ENCODE data around the gene LACRT. TPM values are rescaled to one million over a fixed set of nuclear protein-coding genes. Genes with fewer than 3 reads are reported as not detected.

Gene LACRT
- total and polyA plus RNA-seq, 2 of the 4 experiments (the other 2 are of a cell fraction) = not detected

DNA sequence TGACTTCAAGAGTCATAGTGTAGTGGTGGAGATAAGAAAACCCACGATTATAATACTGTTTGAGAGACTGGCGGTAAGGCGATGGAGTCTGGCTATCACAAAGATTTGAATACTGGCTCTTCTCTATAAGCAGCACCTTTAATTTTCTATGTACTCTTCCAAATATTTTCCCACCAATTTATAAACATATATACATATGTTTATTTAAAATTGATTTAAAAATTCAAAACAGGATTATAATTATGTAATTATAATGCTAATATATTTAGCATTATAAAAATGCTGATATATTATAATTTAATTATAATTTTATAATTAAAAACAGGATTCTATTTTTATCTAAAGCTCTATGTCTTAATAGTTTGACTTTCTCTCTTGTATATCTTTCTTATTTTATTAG, 28.9 kb upstream of the LACRT start:
- CTCF ChIA-PET = no interaction called here

More for the DNA sequence above, 28.9 kb upstream of the LACRT start:
- Histone ChIP-seq H3K14ac (replicated peaks; ENCODE audit: low read depth, low read length) (no peak overlapping the region), H3K9me3 (ENCODE audit: control insufficient read depth, insufficient read depth, low read length) (no peaks in the 10 kb centered on the region), H2BK20ac (ENCODE audit: low read depth, low read length) (no peak overlapping the region), H3K4ac (ENCODE audit: low read depth, low read length) (no peak overlapping the region), H3K4me1 (ENCODE audit: control insufficient read depth, insufficient read depth, low read length) (no peaks in the 10 kb centered on the region), H3K79me1 (ENCODE audit: low read depth in 1 of 2, low read length in 2 of 2) (no peaks in the 10 kb centered on the region), H3K9me1 (ENCODE audit: insufficient read depth, low read length) (no peaks in the 10 kb centered on the region), H4K91ac (ENCODE audit: insufficient read depth, low read depth, low read length) (no peak overlapping the region), H4K8ac (ENCODE audit: low read depth in 2 of 2, low read length in 2 of 2) (no peak overlapping the region), H3K18ac (ENCODE audit: low read depth, low read length) (no peak overlapping the region), H3K56ac (ENCODE audit: extremely low read depth, insufficient read depth, low read length) (no peak overlapping the region), H3K27me3 (ENCODE audit: control insufficient read depth, insufficient read depth, low read length) (no peaks in the 10 kb centered on the region), H3K36me3 (ENCODE audit: control insufficient read depth, insufficient read depth, low read length) (no peaks in the 10 kb centered on the region), H3K27ac (ENCODE audit: insufficient read depth, low read length) (no peak overlapping the region), H2AK9ac (replicated peaks; ENCODE audit: low read depth, low read length, poor library complexity) (no peak overlapping the region), H2AFZ (replicated peaks; ENCODE audit: low read length, poor library complexity) (no peak overlapping the region), H2BK120ac (ENCODE audit: low read depth, low read length) (no peak overlapping the region), H3K23ac (ENCODE audit: low read depth, low read length) (no peak overlapping the region), H3K9ac (ENCODE audit: low read depth, low read length) (no peak overlapping the region), H3K4me2 (ENCODE audit: low read depth, low read length) (no peak overlapping the region), H2BK15ac (ENCODE audit: low read depth, low read length) (no peak overlapping the region), H4K5ac (ENCODE audit: low read depth, low read length) (no peak overlapping the region), H3K4me3 (ENCODE audit: insufficient read depth, low read depth, low read length) (no peak overlapping the region), H4K20me1 (ENCODE audit: insufficient read depth, low read length) (no peaks in the 10 kb centered on the region), H2BK5ac (ENCODE audit: low read depth, low read length, poor library complexity, severe bottlenecking) (no peak overlapping the region), H2AK5ac (ENCODE audit: low read depth, low read length) (no peak overlapping the region)
- intact Hi-C loops (cut with micrococcal nuclease) (no loop called here), dilution Hi-C loops (cut with HindIII; ENCODE audit: low sequenced_read_pairs, unreplicated experiment) (no loop called here), in situ Hi-C loops (cut with MboI; ENCODE audit: low sequenced_read_pairs) (no loop called here)
- WGBS, 2 experiments (ENCODE audit: extremely low coverage in 2 of 2, insufficient read length in 1 of 2) = no CpG with 5 or more reads among the region's 3 CpGs
- POLR2A ChIA-PET (ENCODE audit: unreplicated experiment) = no interaction called here
- ATAC-seq (ENCODE audit: low read depth) (no peak), DNase-seq (no peak)
- no TSS peak for BruUV-seq (replicated peaks)
- TF ChIP-seq RCOR1 (IDR thresholded peaks at IDR 0.05; ENCODE audit: insufficient replicate concordance, low read length) (no peak), SMC3 (IDR thresholded peaks at IDR 0.05; ENCODE audit: low read depth, low read length) (no peak), MAFK (IDR thresholded peaks at IDR 0.05; ENCODE audit: low read depth, low read length) (no peak), BHLHE40 (IDR thresholded peaks at IDR 0.05; ENCODE audit: low read depth, low read length) (no peak), NFE2L2 (IDR thresholded peaks at IDR 0.05; ENCODE audit: low read depth, low read length) (no peak), POLR2A (IDR thresholded peaks at IDR 0.05; ENCODE audit: low read depth, low read length) (no peak)
